ENCODE results near the gene LAYN.

The LAYN gene

GRCh38 chr11:111575740-111576139 lies 35.2 kb downstream of the LAYN start:
- Histone ChIP-seq H3K4me3 (ENCODE audit: low read length) (no peak overlapping the region), H3K27me3 (ENCODE audit: control insufficient read depth, low read length) (no peaks in the 10 kb centered on the region), H4K20me1 (ENCODE audit: control insufficient read depth, insufficient read depth, low read depth, low read length) (no peaks in the 10 kb centered on the region), H3K27ac (ENCODE audit: low read depth, low read length) (no peak overlapping the region), H3K4me2 (ENCODE audit: low read length) (no peak overlapping the region), H3K4me1 (ENCODE audit: control insufficient read depth, low read length) (peaks cover 20% of the 10 kb centered on the region), H3F3A (ENCODE audit: control insufficient read depth, insufficient read depth) (no peaks in the 10 kb centered on the region), H3K79me2 (ENCODE audit: control insufficient read depth, low read length) (no peaks in the 10 kb centered on the region), H3K9me2 (replicated peaks; ENCODE audit: control insufficient read depth, low read length) (no peaks in the 10 kb centered on the region), H3K9me3 (ENCODE audit: control insufficient read depth, insufficient read depth, low read length) (no peaks in the 10 kb centered on the region), H3K36me3 (ENCODE audit: control insufficient read depth, low read length) (no peaks in the 10 kb centered on the region)
- TF ChIP-seq EZH2phosphoT487 (IDR thresholded peaks at IDR 0.05; ENCODE audit: borderline replicate concordance, low read length): no peak
- TF ChIP-seq CTCF (IDR thresholded peaks at IDR 0.05; ENCODE audit: low read depth, low read length, poor library complexity, severe bottlenecking): no peak

DNA sequence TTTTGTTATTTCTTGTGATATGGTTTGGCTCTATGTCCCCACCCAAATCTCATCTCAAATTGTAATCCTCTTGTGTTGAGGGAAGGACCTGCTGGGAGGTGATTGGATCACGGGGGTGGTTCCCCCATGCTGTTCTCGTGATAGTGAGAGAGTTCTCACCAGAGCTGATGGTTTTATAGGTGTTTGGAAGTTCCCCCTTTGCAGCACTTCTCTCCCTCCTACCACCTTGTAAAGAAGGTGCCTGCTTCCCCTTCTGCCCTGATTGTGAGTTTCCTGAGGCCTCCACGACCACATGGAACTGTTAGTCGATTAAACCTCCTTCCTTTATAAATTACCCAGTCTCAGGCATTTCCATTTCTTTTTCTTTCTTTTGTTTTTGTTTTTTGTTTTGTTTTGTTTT lies 37.3 kb downstream of the LAYN start:
- no peak overlapping the region for H3K4me3 ChIP-seq (ENCODE audit: low read length)
- no peaks in the 10 kb centered on the region for H3K9me2 ChIP-seq (replicated peaks; ENCODE audit: control insufficient read depth, low read length)
- no peaks in the 10 kb centered on the region for H3K9me3 ChIP-seq (ENCODE audit: control insufficient read depth, insufficient read depth, low read length)
- H3K4me1 ChIP-seq (ENCODE audit: control insufficient read depth, low read length): peaks cover 27% of the 10 kb centered on the region
- H4K20me1 ChIP-seq (ENCODE audit: control insufficient read depth, insufficient read depth, low read depth, low read length): no peaks in the 10 kb centered on the region
- no peaks in the 10 kb centered on the region for H3K27me3 ChIP-seq (ENCODE audit: control insufficient read depth, low read length)
- no peak overlapping the region for H3K4me2 ChIP-seq (ENCODE audit: low read length)
- H3K36me3 ChIP-seq (ENCODE audit: control insufficient read depth, low read length): no peaks in the 10 kb centered on the region
- no peaks in the 10 kb centered on the region for H3K79me2 ChIP-seq (ENCODE audit: control insufficient read depth, low read length)
- no peak overlapping the region for H3K27ac ChIP-seq (ENCODE audit: low read depth, low read length)
- TF ChIP-seq EZH2phosphoT487 (IDR thresholded peaks at IDR 0.05; ENCODE audit: borderline replicate concordance, low read length) (no peak), CTCF (IDR thresholded peaks at IDR 0.05; ENCODE audit: low read depth, low read length, poor library complexity, severe bottlenecking) (no peak)
- no peaks in the 10 kb centered on the region for H3F3A ChIP-seq (ENCODE audit: control insufficient read depth, insufficient read depth)

DNA sequence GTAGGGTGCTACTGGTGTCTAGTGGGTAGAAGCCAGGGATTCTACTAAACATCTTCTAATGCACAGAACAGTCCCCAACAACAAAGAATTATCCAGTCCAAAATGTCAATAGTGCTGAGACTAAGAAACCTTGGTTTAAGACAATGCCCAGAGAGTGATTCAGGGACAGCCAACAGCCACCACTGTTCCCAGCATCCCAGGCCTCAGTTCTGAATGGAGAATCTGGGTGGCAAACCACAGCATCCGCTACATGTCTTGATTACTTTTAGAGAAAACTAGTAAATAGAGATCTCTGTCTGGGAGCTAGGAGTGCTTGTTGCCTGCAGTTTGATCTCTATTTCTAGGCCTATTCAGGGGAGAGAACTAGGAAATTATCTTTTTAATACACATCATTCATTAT lies 40.8 kb downstream of the LAYN start:
- H3K4me2 ChIP-seq (ENCODE audit: low read length): no peak overlapping the region
- H3F3A ChIP-seq (ENCODE audit: control insufficient read depth, insufficient read depth): no peaks in the 10 kb centered on the region
- no peaks in the 10 kb centered on the region for H3K9me3 ChIP-seq (ENCODE audit: control insufficient read depth, insufficient read depth, low read length)
- no peaks in the 10 kb centered on the region for H3K27me3 ChIP-seq (ENCODE audit: control insufficient read depth, low read length)
- no peak overlapping the region for H3K4me3 ChIP-seq (ENCODE audit: low read length)
- no peak for TF ChIP-seq CTCF (IDR thresholded peaks at IDR 0.05; ENCODE audit: low read depth, low read length, poor library complexity, severe bottlenecking)
- TF ChIP-seq EZH2phosphoT487 (IDR thresholded peaks at IDR 0.05; ENCODE audit: borderline replicate concordance, low read length): no peak
- H3K27ac ChIP-seq (ENCODE audit: low read depth, low read length): no peak overlapping the region
- peaks cover 19% of the 10 kb centered on the region for H3K4me1 ChIP-seq (ENCODE audit: control insufficient read depth, low read length)
- no peaks in the 10 kb centered on the region for H3K36me3 ChIP-seq (ENCODE audit: control insufficient read depth, low read length)
- no peaks in the 10 kb centered on the region for H3K9me2 ChIP-seq (replicated peaks; ENCODE audit: control insufficient read depth, low read length)
- no peaks in the 10 kb centered on the region for H3K79me2 ChIP-seq (ENCODE audit: control insufficient read depth, low read length)
- no peaks in the 10 kb centered on the region for H4K20me1 ChIP-seq (ENCODE audit: control insufficient read depth, insufficient read depth, low read depth, low read length)

- TF ChIP-seq EZH2phosphoT487 (IDR thresholded peaks at IDR 0.05; ENCODE audit: borderline replicate concordance, low read length): no peak
- no peak for TF ChIP-seq CTCF (IDR thresholded peaks at IDR 0.05; ENCODE audit: low read depth, low read length, poor library complexity, severe bottlenecking)
- no peak overlapping the region for H3K4me2 ChIP-seq (ENCODE audit: low read length)
Measured at GRCh38 chr11:111582163-111582562, 41.6 kb downstream of the LAYN start.

More at GRCh38 chr11:111582163-111582562, 41.6 kb downstream of the LAYN start:
- Histone ChIP-seq H3K36me3 (ENCODE audit: control insufficient read depth, low read length) (no peaks in the 10 kb centered on the region), H3F3A (ENCODE audit: control insufficient read depth, insufficient read depth) (no peaks in the 10 kb centered on the region), H3K9me3 (ENCODE audit: control insufficient read depth, insufficient read depth, low read length) (no peaks in the 10 kb centered on the region), H3K4me3 (ENCODE audit: low read length) (no peak overlapping the region), H3K9me2 (replicated peaks; ENCODE audit: control insufficient read depth, low read length) (no peaks in the 10 kb centered on the region), H3K79me2 (ENCODE audit: control insufficient read depth, low read length) (no peaks in the 10 kb centered on the region), H4K20me1 (ENCODE audit: control insufficient read depth, insufficient read depth, low read depth, low read length) (no peaks in the 10 kb centered on the region), H3K27ac (ENCODE audit: low read depth, low read length) (no peak overlapping the region), H3K27me3 (ENCODE audit: control insufficient read depth, low read length) (no peaks in the 10 kb centered on the region), H3K4me1 (ENCODE audit: control insufficient read depth, low read length) (peaks cover 22% of the 10 kb centered on the region)
